Epidermal melanocyte (primary cell): Measurements from ENCODE around the gene TSPAN14.

Experiments
- DNase-seq: peaks from one replicate; pipeline ENCODE4 v3.0.0; 2011; ENCODE audit warnings: low spot score; ENCODE audit not compliant: insufficient read length

TSPAN14 gene

GRCh38 chr10:80454513-80455460 lies 677 bp downstream of the TSPAN14 start:
- DNase-seq, result no peak

DNA sequence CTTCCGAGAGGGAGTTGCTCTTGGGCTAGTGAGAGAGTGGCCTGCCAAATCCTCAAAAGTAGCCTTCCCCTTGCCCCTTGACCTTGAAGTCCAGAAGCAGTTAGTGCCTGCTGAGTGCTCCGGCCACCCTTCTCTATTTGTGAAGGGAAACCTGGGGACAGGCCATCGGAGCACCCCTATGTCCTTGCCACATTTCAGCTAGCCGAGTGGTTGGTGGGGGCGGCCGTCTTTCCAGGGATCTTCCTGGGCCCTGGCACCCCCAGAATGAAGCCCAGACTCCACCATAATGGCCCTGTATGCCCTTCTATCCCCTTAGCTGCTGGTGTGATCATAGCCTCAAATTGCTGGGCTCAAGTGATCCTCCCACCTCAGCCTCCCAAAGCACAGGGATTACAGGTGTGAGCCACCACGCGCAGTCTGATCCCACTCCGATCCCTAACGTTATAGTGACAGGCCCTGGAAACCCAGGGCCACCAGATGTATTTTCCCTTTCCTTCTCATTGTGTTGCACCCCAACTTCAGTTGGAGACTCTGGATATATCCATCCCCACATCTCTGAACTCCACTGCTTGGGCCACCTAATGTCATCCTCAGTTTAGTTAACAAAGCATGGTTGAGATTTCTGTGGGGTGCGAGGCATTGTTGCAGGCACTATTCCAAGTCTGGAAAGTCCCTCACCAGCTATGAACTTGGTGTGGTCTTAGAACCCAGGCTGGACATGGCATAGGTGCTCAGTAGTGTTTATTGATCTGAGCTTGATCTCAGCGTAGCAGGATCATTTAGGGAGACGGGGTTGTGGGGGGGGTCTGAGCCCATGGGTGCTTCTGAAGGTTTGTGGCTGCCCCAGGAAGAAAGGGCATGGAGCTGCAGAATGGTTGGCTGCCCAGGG lies 1.6 kb downstream of the TSPAN14 start:
- DNase-seq, result no peak

GRCh38 chr10:80457554-80458262 lies 3.6 kb downstream of the TSPAN14 start:
- no peak for DNase-seq

DNA sequence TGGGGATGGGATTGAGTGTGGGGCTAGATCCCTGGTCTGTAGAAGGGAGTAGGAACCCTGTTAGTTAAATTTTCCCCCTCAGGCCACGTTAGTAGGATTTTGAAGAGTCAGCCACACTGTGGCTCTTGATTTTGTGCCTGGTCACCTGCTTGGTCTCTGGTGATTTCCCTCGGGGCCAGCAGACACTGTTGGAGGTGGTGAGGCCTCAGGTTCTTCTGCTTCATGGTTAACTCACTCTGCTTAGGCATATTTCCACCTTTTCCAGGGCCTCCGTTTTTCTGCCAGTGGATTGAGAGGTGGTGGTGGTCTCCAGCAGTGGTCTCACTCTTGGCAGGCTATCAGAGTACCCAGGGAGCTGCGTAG lies 4.1 kb downstream of the TSPAN14 start:
- DNase-seq, result no peak

DNA sequence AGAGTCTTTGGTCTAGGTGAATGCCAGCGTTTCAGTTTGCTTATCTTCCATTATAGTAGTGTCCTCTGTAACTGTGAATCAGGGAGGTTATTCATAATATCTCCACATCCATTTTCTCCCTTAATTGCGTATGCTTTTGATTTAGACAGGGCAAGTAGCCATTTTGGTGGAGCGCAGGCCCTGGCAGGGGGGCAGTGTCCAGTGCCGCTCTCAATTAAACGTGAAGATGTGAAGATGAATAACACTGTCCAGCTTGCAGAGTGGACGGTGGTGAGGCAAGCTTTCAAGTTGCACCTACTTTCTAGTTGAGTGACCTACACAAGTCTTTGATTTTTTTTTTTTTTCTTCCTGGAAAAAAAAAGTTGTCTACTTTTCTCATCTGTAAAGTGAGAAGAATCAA lies 4.5 kb downstream of the TSPAN14 start:
- DNase-seq, result no peak

- DNase-seq, result peak; percentile 84
Measured at GRCh38 chr10:80459047-80459865, 5.1 kb downstream of the TSPAN14 start.

DNA sequence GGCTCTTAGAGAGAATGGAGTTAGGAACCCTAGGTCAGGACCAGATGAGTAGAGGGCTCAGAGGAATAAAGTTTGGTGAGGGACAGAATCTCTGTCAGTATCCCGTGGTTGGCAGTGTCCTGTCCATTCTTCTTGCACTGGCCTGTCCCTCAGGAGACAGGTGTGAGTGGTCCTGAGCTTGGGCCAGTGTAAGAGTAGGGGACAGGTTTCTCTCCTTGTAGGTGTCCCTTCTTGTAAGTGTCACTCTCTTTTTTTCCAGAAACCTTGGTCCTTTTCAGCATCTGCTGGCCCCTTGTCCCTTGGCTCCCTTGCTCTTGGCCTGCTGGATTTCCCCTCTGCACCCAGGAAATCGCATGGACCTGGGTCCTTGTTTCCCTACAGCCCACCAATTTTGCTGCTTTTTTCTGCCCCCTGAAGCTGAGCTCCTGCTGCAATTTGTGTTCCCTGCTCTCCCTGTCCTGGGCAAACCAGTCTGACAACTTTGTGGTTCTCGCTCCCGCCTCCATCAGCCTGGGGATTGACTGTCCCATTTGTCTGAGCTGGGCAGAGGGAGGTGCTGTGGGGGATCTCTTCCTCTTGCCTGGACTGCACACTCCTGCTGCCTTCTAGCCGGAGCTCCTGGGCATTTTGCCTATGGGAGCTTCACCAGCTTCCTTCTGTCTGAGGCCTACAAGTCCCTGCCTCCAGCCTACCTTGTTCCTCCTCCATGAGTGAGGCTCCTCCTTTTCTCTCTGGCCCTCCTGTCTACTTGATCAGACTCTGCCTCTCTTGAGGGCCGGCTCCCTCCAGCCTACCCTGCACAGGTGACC lies 6.5 kb downstream of the TSPAN14 start:
- no peak for DNase-seq

DNA sequence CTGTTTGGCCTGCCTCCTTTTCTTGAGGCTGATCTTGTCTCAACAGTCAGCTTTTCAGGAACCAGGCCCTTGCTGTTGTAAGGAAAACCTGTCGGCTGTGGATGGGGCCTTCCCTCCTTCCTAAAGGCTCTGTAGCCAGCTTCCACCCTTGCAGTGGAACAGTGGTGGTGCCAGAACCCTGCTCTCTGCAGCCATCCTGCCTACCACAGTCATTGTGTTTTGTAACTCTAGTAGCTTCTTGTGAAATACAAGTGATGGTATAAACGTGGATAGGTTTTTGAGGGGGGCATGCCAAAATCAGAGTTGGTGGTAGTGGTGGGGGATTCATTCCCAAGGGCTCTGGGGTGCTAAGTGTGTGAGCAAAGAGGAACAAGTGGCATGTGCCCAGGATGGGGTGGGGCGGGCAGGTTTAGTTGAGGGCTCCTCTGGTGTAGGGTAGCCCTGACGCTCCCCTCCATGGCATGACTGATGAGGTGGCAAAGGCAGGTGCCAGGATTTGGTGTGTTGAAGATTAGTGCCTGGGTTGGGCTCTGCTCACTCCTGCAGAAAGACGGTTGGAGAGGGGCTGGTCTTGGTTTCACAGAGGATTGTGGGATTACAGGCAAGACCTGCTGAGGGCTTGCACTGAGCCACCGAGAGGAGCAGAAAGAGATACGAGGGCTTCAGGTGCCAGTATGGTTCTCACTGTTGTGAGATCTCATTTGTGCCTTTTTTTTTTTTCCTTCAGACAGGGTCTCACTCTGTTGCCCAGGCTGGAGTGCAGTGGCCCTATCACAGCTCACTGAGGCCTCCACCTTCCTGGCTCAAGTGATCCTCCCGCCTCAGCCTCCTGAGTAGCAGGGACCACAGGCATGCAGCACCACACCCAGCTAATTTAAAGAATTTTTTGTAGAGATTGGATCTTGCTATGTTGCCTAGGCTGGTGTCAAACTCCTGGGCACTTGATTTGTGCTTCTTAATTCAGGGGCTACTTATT lies 7.4 kb downstream of the TSPAN14 start:
- no peak for DNase-seq

DNA sequence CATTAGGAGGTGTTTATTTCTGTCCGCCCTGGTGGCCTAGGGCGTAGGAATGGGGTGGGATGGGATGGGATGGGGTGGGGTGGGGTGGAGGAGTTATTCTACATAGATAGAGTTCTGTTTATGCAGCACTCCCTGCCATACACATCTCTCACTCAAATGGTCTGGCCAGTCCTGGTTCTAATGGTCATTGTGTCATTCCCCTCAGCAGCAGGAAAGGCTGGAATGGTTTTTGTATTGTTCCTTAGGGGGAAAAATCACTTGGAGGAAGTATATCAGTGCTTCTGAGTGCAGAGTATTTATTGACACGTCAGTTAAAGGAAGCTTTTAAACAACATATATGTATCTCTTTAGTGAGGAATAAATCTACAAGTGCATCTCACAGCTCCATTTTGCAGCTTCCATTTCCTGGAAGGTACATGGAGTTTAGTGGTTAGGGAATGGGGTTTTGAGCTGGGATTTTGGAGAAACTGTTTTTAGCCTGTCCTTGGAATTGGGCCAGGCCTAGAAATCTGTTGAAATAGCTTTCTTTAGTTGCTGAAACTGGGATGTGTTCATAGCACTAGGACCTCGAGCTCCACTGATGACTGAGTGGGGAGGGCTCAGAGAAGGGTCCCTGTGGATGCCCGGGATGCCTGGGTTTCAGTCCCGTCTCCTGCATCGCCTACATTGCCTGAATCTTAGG lies 8.3 kb downstream of the TSPAN14 start:
- DNase-seq, result no peak

DNA sequence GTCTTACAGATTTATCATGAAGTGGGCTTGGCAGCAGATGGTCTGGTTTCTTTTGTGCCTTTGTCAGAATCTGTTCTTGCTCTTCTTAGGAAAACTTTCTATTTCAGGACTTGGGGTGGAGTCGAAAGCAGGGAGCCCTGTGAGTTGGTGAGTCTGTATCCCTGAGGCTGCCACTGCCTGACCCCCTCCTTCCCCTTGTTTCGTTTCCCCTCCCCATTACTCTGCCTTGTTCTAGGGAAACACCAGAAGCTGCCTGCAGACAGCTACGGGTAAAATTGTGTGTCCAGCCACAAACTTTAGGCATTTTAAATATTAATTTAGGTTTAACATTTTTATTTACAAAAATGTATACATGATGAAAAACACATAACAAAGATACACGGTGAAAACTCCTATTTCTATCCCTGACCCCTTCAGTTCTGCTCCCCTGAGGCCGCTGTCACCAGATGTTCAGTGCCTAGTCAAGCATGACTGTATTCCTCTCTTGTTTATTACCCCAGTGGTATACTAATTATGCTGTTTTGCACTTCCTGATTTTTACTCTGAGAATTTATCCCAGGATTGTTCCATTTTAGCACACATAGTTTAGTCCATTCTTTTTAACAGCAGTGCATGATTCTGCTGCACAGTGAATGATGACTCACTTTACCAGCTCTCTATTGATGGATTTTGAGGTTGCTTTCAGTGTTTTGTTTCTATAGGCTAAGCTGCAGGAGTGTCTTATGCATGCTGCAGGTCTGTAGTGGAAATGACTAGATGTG lies 9.1 kb downstream of the TSPAN14 start:
- DNase-seq, result no peak

DNA sequence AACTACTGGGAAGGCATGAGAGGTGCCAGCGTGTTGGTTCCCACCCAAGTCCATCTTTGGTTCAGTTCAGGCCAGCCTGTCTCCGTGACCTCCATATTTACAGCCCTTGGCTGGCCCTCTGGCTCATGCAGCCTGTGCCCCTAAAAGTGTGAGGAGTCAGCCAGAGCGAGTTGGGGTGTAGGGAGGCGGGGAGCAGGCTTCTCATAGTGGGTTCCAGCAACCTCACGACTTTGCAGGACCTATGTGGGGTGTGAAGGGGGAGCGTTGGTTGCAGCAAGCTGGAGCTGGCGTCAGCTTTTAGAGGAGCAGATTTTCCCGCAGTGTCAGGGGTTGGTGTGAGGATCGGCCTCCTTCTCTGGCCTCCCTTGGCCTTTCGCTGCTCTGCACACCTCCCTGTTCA lies 9.8 kb downstream of the TSPAN14 start:
- no peak for DNase-seq

GRCh38 chr10:80464557-80465450 lies 10.7 kb downstream of the TSPAN14 start:
- no peak for DNase-seq

GRCh38 chr10:80465451-80465835 lies 11.3 kb downstream of the TSPAN14 start:
- no peak for DNase-seq

DNA sequence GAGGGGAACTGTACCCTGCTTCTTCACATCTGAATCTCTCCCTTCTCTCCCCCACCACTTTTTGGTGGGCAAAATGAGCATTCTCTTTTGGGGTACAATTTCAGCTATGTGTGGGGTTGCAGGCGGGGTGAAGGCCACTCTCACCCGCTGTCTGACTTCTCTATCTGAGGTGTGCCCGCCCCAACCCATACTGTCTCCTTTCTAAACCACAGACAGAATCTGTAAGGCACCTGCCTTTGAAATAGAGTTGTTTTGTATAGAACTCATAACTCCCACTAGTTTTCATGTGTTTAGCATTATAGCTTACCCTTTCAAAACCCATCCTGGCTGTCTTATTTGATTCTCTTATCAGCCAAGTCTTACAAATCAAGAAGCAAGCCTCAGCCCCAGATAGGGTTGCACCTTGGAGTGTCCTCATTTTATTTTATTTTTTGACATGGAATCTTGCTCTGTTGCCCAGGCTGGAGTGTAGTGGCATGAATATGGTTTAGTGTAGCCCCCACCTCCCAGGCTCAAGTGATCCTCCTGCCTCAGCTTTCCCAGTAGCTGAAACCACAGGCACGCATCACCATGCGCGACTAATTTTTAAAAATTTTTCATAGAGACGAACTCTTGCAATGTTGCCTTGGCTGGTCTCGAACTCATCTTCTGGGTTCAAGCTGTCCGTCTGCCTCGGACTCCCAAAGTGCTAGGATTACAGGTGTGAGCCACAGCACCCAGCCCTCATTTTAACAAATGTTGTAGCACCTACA lies 11.9 kb downstream of the TSPAN14 start:
- no peak for DNase-seq

DNA sequence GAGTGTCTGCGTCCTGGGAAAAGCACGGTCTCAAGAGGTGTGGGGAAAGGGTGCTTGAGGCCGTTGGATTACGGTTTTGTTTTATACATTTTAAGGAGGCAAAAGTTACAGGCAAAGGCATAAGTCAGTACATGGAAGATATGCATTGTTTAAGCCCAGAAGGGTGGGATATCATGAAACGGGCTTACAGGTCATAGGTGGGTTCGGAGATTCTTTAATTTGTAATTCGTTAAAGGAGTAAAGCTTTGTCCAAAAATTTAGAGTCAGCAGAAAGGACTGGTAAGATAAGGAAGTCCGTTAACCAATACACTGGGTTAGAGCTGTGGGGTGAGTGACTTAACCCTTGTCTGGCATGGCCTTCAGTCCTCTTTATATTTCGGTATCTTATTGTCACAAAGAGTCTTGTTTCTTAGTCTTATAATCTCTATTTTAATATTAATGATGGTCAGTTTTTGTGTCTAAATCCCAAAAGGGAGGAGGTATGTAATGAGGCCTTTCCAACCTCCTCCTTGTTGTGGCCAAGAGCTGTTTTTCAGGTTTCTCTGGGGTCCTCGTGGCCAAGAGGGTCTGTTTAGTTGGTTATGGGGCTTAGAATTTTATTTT lies 12.7 kb downstream of the TSPAN14 start:
- DNase-seq, result no peak
